Measurements from ENCODE around the gene COLEC12.

The COLEC12 gene

DNA sequence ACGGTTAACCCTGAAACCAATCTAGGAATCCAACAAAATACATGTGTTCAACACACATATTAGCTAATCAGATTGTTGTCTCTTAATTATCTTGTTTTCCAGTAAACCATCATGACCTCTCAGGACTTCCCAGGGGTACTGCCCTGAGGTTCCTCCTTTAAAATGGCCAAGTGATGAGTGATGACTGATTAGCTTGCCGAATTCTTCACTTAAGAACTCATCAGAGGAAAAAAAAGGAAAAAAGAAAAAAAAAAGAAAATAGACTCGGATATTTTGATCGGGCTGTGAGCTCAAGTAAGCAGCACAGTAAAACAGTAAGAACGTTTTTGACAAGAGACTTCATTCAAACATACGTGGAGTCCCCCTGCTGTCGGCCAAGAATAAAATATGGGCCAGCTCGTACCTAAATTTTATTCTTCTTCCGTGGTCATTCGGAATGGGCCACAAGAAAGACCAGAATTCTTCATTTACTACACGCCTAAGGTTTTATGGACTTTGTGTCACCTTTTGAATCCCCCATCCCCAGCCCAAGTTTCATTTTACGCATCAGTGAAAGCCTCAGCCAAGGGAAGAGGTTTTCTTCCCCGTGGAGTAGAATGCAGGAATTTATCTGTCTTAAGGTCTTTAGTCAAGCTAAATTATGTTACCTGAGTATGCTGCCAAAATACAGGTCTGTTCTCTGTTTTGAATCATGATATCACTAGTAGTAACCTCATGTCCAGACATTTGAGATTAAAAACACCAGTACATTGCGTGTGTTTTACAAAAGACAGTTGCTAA is 40.5 kb downstream of the COLEC12 start:
- TF ChIP-seq, protein P1, sequence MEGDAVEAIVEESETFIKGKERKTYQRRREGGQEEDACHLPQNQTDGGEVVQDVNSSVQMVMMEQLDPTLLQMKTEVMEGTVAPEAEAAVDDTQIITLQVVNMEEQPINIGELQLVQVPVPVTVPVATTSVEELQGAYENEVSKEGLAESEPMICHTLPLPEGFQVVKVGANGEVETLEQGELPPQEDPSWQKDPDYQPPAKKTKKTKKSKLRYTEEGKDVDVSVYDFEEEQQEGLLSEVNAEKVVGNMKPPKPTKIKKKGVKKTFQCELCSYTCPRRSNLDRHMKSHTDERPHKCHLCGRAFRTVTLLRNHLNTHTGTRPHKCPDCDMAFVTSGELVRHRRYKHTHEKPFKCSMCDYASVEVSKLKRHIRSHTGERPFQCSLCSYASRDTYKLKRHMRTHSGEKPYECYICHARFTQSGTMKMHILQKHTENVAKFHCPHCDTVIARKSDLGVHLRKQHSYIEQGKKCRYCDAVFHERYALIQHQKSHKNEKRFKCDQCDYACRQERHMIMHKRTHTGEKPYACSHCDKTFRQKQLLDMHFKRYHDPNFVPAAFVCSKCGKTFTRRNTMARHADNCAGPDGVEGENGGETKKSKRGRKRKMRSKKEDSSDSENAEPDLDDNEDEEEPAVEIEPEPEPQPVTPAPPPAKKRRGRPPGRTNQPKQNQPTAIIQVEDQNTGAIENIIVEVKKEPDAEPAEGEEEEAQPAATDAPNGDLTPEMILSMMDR (IDR thresholded peaks at IDR 0.05; ENCODE audit: low read depth, low read length, missing control alignments): no peak
- no peak for DNase-seq (ENCODE audit: extremely low read depth, low read depth)
- H3K4me3 ChIP-seq (replicated peaks; ENCODE audit: low read depth, low read length): no peak overlapping the region

DNA sequence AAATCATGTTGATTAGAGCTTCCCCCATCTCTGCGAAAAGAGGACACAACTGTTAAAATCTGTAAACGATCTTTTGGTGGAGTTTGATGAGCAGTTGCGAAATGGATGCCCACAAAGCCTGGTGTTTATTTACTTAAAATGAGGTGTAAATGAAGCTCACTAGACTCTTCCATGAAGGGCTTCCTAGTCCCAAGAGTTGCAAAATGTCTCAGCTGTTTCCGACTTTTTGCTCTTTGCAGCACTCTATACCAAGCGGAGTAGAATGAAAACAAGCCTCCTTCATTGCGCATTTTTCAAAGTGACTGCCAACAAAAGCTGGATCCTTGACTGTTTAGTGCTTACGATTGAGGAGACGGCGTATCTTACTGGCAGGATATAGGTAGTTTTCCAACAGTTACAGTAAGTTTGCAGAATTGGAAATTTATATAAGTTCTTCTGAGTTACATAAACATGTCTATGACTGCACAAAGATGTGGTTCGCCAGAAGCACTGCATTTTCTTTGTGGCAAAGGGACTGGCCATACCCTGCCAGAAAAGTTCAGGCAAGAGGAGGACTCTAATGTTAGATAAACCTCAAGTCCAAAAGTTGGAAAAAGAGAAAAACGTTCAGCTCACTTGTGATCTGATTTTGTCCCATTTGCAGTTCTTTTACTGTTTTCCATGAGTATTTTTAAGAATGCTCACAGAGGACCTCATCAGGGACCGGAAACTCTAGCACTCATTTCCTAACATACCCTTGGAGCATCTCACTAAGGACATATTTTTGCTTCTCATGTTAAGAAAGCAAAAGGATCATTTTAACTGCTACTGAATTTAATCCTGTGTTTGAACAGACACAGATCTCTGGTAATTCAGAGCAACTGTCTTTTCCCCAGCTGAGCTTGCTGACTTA is 42.7 kb downstream of the COLEC12 start:
- no peak overlapping the region for H3K4me3 ChIP-seq (replicated peaks; ENCODE audit: low read depth, low read length)
- TF ChIP-seq, protein P1 (IDR thresholded peaks at IDR 0.05; ENCODE audit: low read depth, low read length, missing control alignments): no peak
- DNase-seq (ENCODE audit: extremely low read depth, low read depth): no peak

GRCh38 chr18:457140-457519 is 43.4 kb downstream of the COLEC12 start:
- DNase-seq (ENCODE audit: extremely low read depth, low read depth): no peak
- H3K4me3 ChIP-seq (replicated peaks; ENCODE audit: low read depth, low read length): no peak overlapping the region
- TF ChIP-seq, protein P1 (IDR thresholded peaks at IDR 0.05; ENCODE audit: low read depth, low read length, missing control alignments): no peak

- DNase-seq (ENCODE audit: extremely low read depth, low read depth): no peak
- no peak overlapping the region for H3K4me3 ChIP-seq (replicated peaks; ENCODE audit: low read depth, low read length)
- TF ChIP-seq, protein P1 (IDR thresholded peaks at IDR 0.05; ENCODE audit: low read depth, low read length, missing control alignments): no peak
Observed at GRCh38 chr18:456361-457139, 44.0 kb downstream of the COLEC12 start.

DNA sequence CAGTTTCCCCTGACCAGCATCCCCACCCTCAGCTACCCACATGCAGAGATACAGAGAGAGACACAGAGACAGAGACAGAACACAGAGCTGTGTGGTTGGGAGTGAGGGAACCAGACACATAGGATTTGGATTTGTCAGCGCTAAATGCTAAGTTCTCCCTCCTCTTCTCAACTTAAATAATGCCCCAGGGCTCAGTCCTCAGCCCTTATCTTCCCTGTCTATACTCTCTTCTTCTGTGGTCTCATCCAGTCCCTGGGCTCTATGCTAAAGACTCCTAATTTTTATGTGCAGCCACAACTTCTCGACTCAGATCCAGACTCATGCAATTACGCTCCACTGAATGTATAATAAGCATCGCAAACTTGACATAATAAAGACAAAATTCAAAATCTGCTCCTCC is 47.1 kb downstream of the COLEC12 start:
- TF ChIP-seq, protein P1 (IDR thresholded peaks at IDR 0.05; ENCODE audit: low read depth, low read length, missing control alignments): no peak
- H3K4me3 ChIP-seq (replicated peaks; ENCODE audit: low read depth, low read length): no peak overlapping the region

DNA sequence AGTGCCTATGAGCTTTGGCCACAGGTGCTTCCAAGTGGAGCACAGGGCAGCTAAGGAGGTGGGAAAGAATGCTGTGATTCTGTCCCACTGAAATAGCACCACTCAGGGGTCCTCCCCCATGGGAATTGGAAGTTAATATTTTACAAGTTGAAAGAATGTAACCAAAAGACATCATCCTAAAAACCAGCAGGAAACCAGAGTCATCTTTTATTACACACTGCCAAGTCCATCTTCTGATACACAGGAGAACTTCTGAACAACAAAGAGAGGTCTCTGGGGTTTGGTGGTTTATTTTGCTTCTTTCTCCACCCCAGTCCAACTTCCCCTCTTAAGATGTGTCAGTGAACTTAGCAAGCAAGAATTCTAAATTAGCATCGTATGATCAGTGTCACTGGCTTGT is 47.7 kb downstream of the COLEC12 start:
- TF ChIP-seq, protein P1 (IDR thresholded peaks at IDR 0.05; ENCODE audit: low read depth, low read length, missing control alignments): no peak
- H3K4me3 ChIP-seq (replicated peaks; ENCODE audit: low read depth, low read length): no peak overlapping the region
- DNase-seq (ENCODE audit: extremely low read depth, low read depth): no peak

More for the DNA sequence above, 47.1 kb downstream of the COLEC12 start:
- DNase-seq (ENCODE audit: extremely low read depth, low read depth): no peak

All from HFF-Myc (cell line).